HepG2 (cell line): ENCODE results near the gene NCOA3. TPM values are rescaled to one million over a fixed set of nuclear protein-coding genes. Genes with fewer than 3 reads are reported as not detected.
A peak's percentile ranks its signal among the peaks of the same experiment; 100 is the strongest.

Source experiments
- KAT2B ChIP-seq: fragments of 150-350 bp; IDR thresholded peaks from 2 replicates; pipeline ENCODE4 v1.6.1; 2014; ENCODE audit warnings: low read depth, low read length, borderline replicate concordance
- MED1 ChIP-seq: sonication (generic); formaldehyde crosslinking; IDR thresholded peaks from 2 replicates; pipeline ENCODE4 v1.4.0; 2020; ENCODE audit warnings: missing genetic modification reagents
- MEF2D ChIP-seq: sonication (generic); formaldehyde crosslinking; IDR thresholded peaks from 2 replicates; pipeline ENCODE4 v1.5.1; 2020; ENCODE audit warnings: mild to moderate bottlenecking, missing genetic modification reagents
- MYC ChIP-seq: sonication (generic); formaldehyde crosslinking; IDR thresholded peaks from 2 replicates; pipeline ENCODE4 v1.9.0; 2021; ENCODE audit warnings: missing genetic modification reagents, borderline replicate concordance
- ZBTB42 ChIP-seq: sonication (generic); formaldehyde crosslinking; IDR thresholded peaks from 2 replicates; pipeline ENCODE4 v1.5.0; 2020; ENCODE audit warnings: mild to moderate bottlenecking, missing genetic modification reagents
- ZNF121 ChIP-seq: sonication (generic); formaldehyde crosslinking; IDR thresholded peaks from 2 replicates; pipeline ENCODE4 v1.5.0; 2020; ENCODE audit warnings: mild to moderate bottlenecking, missing genetic modification reagents
- ZNF235 ChIP-seq: sonication (generic); formaldehyde crosslinking; IDR thresholded peaks from 2 replicates; pipeline ENCODE4 v1.8.1; 2023; ENCODE audit warnings: mild to moderate bottlenecking, missing genetic modification reagents, borderline replicate concordance
- ZSCAN30 ChIP-seq: sonication (generic); formaldehyde crosslinking; IDR thresholded peaks from 2 replicates; pipeline ENCODE4 v1.5.0; 2020; ENCODE audit warnings: mild to moderate bottlenecking, missing genetic modification reagents
- polyA plus RNA-seq, 8 experiments: library from polyadenylated mRNA; depleted of rRNA in 3 of 8; stranded (reverse) in 7 of 8; unstranded in 1 of 8; fragments of >200 nt; fragmentation: Illumina TruSeq in 4 of 8; extraction: Trizol in 4 of 8; gene quantifications; 2 replicates each; pipeline versions ENCODE4 v1.2.1 to v1.2.3, GENCODE V29; 2011 to 2016; ENCODE audit warnings: low read depth in 4 of 8, missing spikeins in 1 of 8, mixed read lengths in 1 of 8; ENCODE audit not compliant: insufficient read depth in 1 of 8
- total RNA-seq, 5 experiments: library from RNA; depleted of rRNA; stranded (reverse); fragments of >200 nt; fragmentation: Illumina TruSeq; extraction: Trizol; gene quantifications; 2 replicates each; pipeline ENCODE4 v1.2.3, GENCODE V29; 2016; ENCODE audit warnings: low read depth in 1 of 5
- TF ChIP-seq, protein P1 (sequence below): sonication (generic); formaldehyde crosslinking; IDR thresholded peaks from 2 replicates; pipeline ENCODE4 v1.4.0; 2020; ENCODE audit warnings: mild to moderate bottlenecking, low read depth, missing genetic modification reagents
- TF ChIP-seq, protein P2 (sequence below): sonication (generic); formaldehyde crosslinking; IDR thresholded peaks from 2 replicates; pipeline ENCODE4 v1.4.0; 2020; ENCODE audit warnings: missing genetic modification reagents
- TF ChIP-seq, protein P3 (sequence below): sonication (generic); formaldehyde crosslinking; IDR thresholded peaks from 2 replicates; pipeline ENCODE4 v1.5.0; 2020; ENCODE audit warnings: mild to moderate bottlenecking, missing genetic modification reagents, borderline replicate concordance
- TF ChIP-seq, protein P4 (sequence below): sonication (generic); formaldehyde crosslinking; IDR thresholded peaks from 2 replicates; pipeline ENCODE4 v1.5.1; 2020; ENCODE audit warnings: missing genetic modification reagents, mild to moderate bottlenecking, borderline replicate concordance
- TF ChIP-seq, protein P5 (sequence below): sonication (generic); formaldehyde crosslinking; IDR thresholded peaks from 2 replicates; pipeline ENCODE4 v1.4.0; 2020; ENCODE audit warnings: missing genetic modification reagents
- TF ChIP-seq, protein P6 (sequence below): IDR thresholded peaks from 2 replicates; pipeline ENCODE4 v1.6.1; 2016; ENCODE audit warnings: missing compliant biosample characterization, missing genetic modification reagents, borderline replicate concordance

NCOA3 gene
- total and polyA plus RNA-seq, 2 of the 13 experiments (the other 11 are each of a cell fraction or from before 2014, with no cell fraction given) = 35.0 to 56.8 TPM

DNA sequence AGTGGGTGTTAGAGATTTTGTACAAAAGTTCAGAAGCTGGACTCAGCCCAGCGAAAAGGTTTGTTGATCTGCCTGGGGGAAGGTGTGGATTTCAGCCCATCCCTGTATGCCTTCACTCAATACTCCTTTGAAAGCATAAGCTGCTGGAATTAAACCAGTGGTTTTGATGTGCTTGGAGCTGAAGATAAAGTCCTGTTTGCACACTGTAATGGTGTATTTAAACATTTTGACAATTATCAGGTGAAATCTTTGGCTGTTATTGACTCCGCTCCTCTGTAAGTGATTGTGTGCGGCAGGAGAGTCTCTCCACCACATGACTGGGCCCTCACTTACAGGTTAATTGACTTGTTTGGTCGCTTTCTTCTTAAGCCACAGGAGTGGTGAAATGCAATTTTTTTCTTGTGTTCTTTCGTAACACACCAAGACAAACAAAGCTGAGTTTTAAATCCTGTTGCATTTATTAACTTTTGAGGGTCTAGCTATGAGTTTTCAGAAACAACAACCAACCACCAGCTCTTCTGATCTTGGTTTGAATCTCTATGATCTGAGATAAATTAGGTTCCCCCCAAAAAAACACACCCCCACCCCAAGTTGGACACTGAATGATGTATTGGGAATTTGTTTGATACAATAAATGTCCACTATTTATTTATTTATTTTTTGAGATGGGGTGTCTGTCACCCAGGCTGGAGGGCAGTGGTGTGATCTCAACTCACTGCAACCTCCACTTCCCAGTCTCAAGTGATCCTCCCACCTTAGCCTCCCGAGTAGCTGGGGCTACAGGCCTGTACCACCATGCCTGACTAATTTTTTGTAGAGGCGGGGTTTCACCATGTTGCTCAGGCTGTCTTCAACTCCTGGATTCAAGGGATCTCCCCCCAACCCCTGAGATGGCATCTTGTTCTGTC, 46.3 kb upstream of the NCOA3 start (continued):
- TF ChIP-seq, protein P1, sequence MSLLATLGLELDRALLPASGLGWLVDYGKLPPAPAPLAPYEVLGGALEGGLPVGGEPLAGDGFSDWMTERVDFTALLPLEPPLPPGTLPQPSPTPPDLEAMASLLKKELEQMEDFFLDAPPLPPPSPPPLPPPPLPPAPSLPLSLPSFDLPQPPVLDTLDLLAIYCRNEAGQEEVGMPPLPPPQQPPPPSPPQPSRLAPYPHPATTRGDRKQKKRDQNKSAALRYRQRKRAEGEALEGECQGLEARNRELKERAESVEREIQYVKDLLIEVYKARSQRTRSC (CRISPR knock-in tag) = 0 out of 2 replicates have a peak, but pooled peaks have one; percentile 42
- TF ChIP-seq ZBTB42 (peak; percentile 14; the same call in 1 of the 2 replicates), ZNF121 (CRISPR knock-in tag) (no peak; the same call in 1 of the 2 replicates), MEF2D (CRISPR knock-in tag) (peak; percentile 89; the same call in 1 of the 2 replicates), ZSCAN30 (CRISPR knock-in tag) (no peak; the same call in 1 of the 2 replicates), KAT2B (no peak), ZNF235 (CRISPR knock-in tag) (no peak), MED1 (CRISPR knock-in tag) (peak; percentile 96), MYC (CRISPR knock-in tag) (peak; percentile 57; the same call in 1 of the 2 replicates)
- TF ChIP-seq, protein P2, sequence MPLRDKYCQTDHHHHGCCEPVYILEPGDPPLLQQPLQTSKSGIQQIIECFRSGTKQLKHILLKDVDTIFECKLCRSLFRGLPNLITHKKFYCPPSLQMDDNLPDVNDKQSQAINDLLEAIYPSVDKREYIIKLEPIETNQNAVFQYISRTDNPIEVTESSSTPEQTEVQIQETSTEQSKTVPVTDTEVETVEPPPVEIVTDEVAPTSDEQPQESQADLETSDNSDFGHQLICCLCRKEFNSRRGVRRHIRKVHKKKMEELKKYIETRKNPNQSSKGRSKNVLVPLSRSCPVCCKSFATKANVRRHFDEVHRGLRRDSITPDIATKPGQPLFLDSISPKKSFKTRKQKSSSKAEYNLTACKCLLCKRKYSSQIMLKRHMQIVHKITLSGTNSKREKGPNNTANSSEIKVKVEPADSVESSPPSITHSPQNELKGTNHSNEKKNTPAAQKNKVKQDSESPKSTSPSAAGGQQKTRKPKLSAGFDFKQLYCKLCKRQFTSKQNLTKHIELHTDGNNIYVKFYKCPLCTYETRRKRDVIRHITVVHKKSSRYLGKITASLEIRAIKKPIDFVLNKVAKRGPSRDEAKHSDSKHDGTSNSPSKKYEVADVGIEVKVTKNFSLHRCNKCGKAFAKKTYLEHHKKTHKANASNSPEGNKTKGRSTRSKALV (CRISPR knock-in tag) = peak; percentile 88
- TF ChIP-seq, protein P3, sequence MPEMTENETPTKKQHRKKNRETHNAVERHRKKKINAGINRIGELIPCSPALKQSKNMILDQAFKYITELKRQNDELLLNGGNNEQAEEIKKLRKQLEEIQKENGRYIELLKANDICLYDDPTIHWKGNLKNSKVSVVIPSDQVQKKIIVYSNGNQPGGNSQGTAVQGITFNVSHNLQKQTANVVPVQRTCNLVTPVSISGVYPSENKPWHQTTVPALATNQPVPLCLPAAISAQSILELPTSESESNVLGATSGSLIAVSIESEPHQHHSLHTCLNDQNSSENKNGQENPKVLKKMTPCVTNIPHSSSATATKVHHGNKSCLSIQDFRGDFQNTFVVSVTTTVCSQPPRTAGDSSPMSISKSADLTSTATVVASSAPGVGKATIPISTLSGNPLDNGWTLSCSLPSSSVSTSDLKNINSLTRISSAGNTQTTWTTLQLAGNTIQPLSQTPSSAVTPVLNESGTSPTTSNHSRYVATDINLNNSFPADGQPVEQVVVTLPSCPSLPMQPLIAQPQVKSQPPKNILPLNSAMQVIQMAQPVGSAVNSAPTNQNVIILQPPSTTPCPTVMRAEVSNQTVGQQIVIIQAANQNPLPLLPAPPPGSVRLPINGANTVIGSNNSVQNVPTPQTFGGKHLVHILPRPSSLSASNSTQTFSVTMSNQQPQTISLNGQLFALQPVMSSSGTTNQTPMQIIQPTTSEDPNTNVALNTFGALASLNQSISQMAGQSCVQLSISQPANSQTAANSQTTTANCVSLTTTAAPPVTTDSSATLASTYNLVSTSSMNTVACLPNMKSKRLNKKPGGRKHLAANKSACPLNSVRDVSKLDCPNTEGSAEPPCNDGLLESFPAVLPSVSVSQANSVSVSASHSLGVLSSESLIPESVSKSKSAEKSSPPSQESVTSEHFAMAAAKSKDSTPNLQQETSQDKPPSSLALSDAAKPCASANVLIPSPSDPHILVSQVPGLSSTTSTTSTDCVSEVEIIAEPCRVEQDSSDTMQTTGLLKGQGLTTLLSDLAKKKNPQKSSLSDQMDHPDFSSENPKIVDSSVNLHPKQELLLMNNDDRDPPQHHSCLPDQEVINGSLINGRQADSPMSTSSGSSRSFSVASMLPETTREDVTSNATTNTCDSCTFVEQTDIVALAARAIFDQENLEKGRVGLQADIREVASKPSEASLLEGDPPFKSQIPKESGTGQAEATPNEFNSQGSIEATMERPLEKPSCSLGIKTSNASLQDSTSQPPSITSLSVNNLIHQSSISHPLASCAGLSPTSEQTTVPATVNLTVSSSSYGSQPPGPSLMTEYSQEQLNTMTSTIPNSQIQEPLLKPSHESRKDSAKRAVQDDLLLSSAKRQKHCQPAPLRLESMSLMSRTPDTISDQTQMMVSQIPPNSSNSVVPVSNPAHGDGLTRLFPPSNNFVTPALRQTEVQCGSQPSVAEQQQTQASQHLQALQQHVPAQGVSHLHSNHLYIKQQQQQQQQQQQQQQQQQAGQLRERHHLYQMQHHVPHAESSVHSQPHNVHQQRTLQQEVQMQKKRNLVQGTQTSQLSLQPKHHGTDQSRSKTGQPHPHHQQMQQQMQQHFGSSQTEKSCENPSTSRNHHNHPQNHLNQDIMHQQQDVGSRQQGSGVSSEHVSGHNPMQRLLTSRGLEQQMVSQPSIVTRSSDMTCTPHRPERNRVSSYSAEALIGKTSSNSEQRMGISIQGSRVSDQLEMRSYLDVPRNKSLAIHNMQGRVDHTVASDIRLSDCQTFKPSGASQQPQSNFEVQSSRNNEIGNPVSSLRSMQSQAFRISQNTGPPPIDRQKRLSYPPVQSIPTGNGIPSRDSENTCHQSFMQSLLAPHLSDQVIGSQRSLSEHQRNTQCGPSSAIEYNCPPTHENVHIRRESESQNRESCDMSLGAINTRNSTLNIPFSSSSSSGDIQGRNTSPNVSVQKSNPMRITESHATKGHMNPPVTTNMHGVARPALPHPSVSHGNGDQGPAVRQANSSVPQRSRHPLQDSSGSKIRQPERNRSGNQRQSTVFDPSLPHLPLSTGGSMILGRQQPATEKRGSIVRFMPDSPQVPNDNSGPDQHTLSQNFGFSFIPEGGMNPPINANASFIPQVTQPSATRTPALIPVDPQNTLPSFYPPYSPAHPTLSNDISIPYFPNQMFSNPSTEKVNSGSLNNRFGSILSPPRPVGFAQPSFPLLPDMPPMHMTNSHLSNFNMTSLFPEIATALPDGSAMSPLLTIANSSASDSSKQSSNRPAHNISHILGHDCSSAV (CRISPR knock-in tag) = no peak
- TF ChIP-seq, protein P4, sequence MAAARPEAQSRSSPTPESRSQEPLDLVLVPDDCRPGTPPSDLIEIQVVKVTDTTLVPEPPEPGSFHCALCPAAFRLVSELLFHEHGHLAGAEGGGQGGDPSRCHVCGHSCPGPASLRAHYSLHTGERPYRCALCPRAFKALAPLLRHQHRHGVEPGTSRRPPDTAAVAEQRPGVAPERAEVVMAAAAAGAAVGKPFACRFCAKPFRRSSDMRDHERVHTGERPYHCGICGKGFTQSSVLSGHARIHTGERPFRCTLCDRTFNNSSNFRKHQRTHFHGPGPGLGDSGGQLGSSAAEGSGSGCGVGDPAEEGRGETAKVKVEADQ (CRISPR knock-in tag) = peak; percentile 65; the same call in 1 of the 2 replicates
- TF ChIP-seq, protein P5, sequence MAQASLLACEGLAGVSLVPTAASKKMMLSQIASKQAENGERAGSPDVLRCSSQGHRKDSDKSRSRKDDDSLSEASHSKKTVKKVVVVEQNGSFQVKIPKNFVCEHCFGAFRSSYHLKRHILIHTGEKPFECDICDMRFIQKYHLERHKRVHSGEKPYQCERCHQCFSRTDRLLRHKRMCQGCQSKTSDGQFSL (CRISPR knock-in tag) = no peak
- TF ChIP-seq, protein P6, sequence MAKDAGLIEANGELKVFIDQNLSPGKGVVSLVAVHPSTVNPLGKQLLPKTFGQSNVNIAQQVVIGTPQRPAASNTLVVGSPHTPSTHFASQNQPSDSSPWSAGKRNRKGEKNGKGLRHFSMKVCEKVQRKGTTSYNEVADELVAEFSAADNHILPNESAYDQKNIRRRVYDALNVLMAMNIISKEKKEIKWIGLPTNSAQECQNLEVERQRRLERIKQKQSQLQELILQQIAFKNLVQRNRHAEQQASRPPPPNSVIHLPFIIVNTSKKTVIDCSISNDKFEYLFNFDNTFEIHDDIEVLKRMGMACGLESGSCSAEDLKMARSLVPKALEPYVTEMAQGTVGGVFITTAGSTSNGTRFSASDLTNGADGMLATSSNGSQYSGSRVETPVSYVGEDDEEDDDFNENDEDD = peak; percentile 47; the same call in 1 of the 2 replicates
